ENCODE measurements around the gene DAZL. TPM values are rescaled to one million over a fixed set of nuclear protein-coding genes. Genes with fewer than 3 reads are reported as not detected.

DAZL gene
- total RNA-seq, 1 donor from 2014 or later = not detected

GRCh38 chr3:16595778-16596177 is 9.4 kb downstream of the DAZL start:
- no peak for DNase-seq (ENCODE audit: low read depth in 2 of 2)

DNA sequence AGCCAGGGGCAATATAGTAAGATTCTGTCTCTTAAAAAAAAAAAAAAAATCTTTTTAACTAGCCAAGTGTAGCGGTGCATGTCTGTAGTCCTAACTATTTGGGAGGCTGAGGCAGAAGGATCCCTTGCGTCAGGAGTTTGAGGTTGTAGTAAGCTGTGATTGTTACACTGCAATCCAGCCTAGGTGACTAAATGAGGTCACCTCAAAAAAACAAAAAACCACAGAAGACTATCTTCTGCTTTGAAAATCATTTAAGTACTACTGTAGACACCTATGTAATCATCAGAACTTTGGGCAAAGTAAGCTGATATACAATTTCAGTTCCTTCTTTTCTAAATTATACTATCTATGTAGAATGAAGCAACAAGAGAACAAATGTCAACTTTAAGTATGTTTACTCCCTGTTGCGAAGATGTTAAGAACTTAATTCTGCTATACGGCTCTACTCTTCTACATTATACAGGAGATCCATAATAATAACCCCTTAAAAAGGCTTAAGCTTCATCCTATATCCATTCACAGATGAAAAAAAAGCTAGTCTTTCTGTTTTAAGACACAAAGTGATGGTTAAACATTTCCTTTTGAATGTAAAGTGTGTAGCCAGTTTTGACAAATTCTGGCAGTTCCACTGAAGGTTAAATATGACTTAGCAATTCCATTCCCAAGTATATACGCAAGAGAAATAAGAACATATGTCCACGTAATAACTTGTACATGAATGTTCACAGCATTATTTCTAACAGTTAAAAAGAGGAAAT is 15.2 kb downstream of the DAZL start:
- DNase-seq (ENCODE audit: low read depth in 2 of 2) = no peak

DNA sequence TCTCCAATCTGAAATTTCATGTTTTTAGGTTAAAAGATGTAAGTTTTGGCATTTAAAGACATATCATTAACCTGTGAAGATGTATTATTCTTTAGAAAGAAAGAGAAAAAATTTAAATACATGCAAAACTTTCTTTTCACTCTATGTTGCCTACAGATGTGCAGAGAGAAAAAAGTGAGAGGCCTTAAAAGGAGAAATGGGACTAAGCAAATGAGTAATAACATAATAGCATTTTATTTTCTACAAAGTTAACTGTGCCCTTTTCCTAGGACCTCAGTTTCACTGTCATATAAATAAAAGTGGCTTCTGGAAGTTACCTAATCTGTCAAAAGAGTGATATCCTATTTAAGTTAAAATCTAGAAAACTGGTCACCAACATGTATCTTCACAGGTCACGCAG is 16.1 kb downstream of the DAZL start:
- no peak for DNase-seq (ENCODE audit: low read depth in 2 of 2)

- DNase-seq (ENCODE audit: low read depth in 2 of 2) = no peak
Observed at GRCh38 chr3:16587681-16588060, 17.6 kb downstream of the DAZL start.

DNA sequence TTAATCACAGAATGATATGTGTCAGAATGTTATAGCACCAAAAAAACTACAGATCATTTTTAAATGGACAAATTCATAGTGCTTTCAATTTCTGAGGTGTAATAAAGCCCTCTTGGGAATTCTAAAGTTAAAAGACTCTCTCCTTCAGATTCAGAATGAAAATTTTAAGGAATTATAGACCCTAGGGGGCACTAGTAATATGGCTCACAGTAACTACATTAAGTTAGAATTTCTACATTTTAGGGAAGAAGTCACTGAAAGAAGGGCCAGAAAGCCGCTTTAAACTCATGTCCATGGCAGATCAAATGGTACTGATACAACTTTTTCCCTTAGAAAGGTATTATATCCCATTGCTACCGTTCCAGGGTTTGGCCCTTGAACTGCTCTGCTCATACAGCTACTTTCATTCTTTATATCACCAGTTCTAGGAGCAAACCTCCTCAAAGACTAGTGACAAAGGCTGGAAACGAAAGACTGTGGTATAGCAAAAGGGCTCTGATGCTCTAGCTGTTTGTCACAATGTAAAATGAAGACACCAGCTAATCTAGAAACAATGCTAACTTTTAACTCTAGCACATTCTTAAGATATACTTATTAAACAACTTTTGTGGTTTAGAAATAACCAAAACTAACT is 18.1 kb downstream of the DAZL start:
- no peak for DNase-seq (ENCODE audit: low read depth in 2 of 2)

- no peak for DNase-seq (ENCODE audit: low read depth in 2 of 2)
Observed at GRCh38 chr3:16584880-16585279, 20.3 kb downstream of the DAZL start.

- DNase-seq (ENCODE audit: low read depth in 2 of 2) = peak in 1 of 2 donors; percentile 28
Observed at GRCh38 chr3:16583551-16583950, 21.7 kb downstream of the DAZL start.

GRCh38 chr3:16570113-16570512 is 35.1 kb downstream of the DAZL start:
- no peak for DNase-seq (ENCODE audit: low read depth in 2 of 2)

DNA sequence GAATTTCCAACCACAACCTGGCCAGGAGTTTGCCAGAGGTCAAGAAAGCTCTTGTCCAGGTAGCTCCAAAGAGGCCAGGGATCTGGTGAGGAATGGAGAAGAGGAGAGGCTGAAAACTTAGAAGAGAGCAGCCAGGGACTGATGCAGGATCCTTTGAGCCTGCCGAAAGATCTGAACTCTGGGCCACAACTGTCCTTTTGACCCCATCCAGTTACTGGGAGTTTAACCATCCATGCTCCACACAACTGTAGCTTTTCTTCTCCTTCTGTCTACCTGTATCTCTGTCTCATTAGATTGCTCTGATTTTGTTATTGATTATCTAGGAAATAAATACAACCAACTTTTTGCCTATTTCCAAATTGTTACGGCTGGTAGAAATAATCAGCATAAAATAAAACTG is 36.7 kb downstream of the DAZL start:
- DNase-seq (ENCODE audit: low read depth in 2 of 2) = no peak

GRCh38 chr3:16568115-16568514 is 37.1 kb downstream of the DAZL start:
- no peak for DNase-seq (ENCODE audit: low read depth in 2 of 2)

DNA sequence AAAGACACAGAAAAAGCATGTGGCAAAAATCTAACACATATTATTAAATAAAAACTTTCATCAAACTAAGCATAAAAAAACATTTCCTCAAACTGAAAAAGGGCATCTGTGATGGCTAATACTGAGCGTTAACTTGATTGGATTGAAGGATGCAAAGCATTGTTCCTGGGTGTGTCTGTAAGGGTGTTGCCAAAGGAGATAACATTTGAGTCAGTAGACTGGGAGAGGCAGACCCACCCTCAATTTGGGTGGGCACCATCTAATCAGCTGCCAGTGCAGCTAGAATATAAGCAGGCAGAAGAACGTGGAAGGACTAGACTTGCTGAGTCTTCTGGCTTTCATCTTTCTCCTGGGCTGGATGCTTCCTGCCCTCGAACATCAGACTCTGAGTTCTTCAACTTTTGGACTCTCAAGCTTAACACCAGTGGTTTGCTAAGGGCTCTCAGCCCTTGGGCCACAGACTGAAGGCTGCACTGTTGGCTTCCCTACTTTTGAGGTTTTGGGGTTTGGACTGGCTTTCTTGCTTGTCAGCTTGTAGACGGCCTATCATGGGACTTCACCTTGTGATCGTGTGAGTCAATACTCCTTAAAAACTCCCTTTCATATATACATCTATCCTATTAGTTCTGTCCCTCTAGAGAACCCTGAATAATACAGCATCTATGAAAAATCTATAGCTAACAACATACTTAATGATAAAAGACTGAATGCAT is 45.4 kb downstream of the DAZL start:
- DNase-seq (ENCODE audit: low read depth in 2 of 2) = no peak

DNA sequence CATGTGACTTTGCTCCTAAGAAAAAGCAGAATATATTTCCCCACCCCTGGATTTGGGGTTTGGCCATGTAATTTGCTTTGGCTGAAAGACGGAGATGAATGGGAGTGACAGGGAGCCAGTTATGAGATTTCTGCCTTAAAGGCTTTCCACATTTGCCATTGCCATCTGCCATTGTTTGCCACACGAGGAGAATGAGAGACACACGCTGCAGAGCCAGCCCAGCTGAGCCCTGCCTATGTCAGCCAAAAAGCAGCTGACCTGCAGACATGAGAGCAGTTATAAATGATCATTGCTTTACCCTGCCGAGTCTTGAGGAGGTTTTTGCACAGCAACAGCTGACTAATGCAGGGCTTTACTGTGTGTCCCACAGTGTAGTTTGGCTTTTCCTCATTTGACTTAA is 51.1 kb downstream of the DAZL start:
- DNase-seq (ENCODE audit: low read depth in 2 of 2) = no peak

- no peak for DNase-seq (ENCODE audit: low read depth in 2 of 2)
Observed at GRCh38 chr3:16552757-16553156, 52.5 kb downstream of the DAZL start.

DNA sequence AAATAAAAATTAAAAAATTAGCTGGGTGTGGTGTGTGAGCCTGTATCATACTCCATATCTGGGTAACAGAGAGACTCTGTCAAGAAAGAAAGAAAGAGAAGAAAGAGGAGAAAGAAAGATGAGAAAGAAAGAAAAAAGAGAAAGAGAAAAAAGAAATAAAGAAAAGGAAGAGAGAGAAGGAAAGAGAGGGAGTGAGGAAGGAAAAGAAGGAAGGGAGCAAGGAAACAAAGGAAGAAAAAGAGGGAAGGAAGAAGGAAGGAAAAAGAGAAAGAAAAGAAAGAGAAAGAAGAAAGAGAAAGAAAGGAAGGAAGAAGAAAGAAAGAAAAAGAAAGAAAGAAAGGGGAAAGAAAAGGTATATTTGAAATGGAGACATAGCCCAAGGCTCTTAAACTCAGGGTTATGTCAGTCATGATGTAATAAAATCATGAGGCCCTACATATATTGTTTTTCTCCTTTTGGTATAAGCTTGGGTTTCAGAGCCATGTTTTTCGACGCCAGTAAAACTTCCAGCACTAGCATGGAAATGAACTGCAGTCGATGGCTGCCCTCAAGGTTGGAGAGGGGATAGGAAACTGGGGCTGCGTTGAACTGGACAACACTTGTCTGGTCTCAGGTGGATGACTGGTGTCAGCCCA is 53.8 kb downstream of the DAZL start:
- no peak for DNase-seq (ENCODE audit: low read depth in 2 of 2)

GRCh38 chr3:16550676-16551341 is 54.4 kb downstream of the DAZL start:
- peak; percentile 84 to 89 for DNase-seq (ENCODE audit: low read depth in 2 of 2)

- DNase-seq (ENCODE audit: low read depth in 2 of 2) = peak; percentile 44 to 58
Observed at GRCh38 chr3:16550305-16550675, 54.9 kb downstream of the DAZL start.

- peak in 1 of 2 donors; percentile 33 for DNase-seq (ENCODE audit: low read depth in 2 of 2)
Observed at GRCh38 chr3:16548721-16549120, 56.5 kb downstream of the DAZL start.

DNA sequence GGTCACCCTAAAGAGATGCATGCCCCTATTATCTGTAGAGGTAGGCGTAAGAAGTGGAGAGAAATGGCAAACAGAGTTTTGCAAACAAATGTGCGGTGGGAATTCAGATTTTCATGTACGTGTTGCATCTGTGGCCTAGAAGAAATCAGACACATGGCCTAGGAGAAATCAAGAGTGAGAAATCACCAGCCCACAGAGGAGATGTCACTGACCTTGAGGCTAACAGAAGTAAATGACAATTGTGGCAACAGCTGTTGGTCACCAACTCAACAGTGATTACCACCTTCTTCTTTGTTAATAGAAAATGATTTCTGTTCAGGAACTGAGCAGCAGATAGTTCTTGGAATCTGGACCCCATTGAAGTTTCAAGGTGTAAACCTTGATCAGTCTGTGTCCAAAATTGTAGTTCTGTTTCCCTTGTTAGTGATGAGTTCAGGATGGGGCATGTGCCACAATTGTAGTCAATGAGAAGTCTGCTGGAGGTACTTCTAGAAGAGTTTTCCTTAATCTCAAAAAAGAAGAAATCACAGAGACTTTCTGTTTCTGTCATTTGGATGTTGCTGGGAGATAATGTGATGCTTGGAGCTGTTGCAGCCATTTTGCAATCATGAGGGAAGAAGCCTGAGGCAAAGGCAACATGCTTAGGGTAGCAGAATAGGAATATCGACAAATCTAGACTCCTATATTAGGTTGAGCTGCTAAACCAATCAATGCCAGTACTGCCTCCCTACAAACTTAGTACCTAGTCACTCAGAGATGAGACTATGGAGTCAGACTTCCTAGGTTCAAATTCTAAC is 57.5 kb downstream of the DAZL start:
- DNase-seq (ENCODE audit: low read depth in 2 of 2) = no peak

DNA sequence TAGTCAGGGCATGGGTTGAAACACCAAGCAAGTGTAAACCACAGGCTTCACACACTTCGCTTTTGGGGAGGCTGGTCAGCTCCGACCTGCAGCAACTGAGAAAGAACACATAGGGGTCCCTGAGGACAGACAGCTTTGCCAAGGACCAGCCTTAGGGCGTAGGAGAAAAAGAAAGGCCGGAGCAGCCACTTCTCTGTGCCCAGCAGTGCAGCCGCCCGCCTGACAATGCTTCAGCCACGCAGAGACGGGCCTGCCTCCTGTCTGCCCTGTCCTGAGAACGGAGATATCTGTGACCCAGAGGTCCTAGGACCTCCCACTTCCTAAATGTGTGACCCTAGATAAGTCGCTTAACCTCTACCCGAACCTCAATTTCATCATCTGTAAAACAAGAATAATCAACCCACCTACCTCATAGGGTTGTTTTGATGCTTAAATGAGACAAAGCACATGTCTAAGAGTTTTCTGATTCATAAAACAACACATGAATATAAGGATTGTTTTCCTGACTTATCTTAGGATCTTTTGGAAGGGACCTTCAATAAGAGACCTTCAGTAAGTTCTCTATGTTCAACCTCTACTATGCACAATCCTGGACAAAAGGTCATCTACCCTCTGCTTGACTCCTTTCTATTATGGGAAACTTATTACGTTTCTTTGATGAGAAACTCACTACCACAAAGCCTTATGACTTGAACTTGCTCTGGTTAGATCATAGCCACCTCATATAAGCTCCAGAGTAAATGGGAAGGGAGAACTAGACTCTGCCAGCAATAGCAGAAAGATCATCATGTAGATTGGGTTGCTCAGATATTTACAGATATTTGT is 58.8 kb downstream of the DAZL start:
- DNase-seq (ENCODE audit: low read depth in 2 of 2) = no peak

Data from lung microvascular endothelial cell (primary cell).